HepG2 (cell line): ENCODE results near the gene ETFRF1. TPM values are rescaled to one million over a fixed set of nuclear protein-coding genes. Genes with fewer than 3 reads are reported as not detected.

ENCODE experiments used
- ATF7 ChIP-seq, 2 experiments: fragments of 450-650 bp in 1 of 2; sonication (generic) in 1 of 2; formaldehyde crosslinking in 1 of 2; IDR thresholded peaks; 2 replicates each; pipeline versions ENCODE4 v1.4.0 to v1.6.1; 2016 to 2020; ENCODE audit warnings: antibody characterized with exemption in 1 of 2, mild to moderate bottlenecking in 1 of 2, missing genetic modification reagents in 1 of 2
- CBFB ChIP-seq: sonication (generic); formaldehyde crosslinking; IDR thresholded peaks from 2 replicates; pipeline ENCODE4 v1.4.0; 2020; ENCODE audit warnings: missing genetic modification reagents
- CREB3 ChIP-seq: sonication (generic); formaldehyde crosslinking; IDR thresholded peaks from 2 replicates; pipeline ENCODE4 v1.5.0; 2020; ENCODE audit warnings: missing genetic modification reagents
- EED ChIP-seq: sonication (generic); formaldehyde crosslinking; IDR thresholded peaks from 2 replicates; pipeline ENCODE4 v1.5.0; 2020; ENCODE audit warnings: mild to moderate bottlenecking, missing genetic modification reagents
- GABPB1 ChIP-seq: IDR thresholded peaks from 2 replicates; pipeline ENCODE4 v1.6.1; 2016; ENCODE audit warnings: mild to moderate bottlenecking, missing genetic modification reagents, moderate library complexity, missing compliant biosample characterization
- HMG20A ChIP-seq: IDR thresholded peaks from 2 replicates; pipeline ENCODE4 v1.6.1; 2016; ENCODE audit warnings: borderline replicate concordance
- HNRNPLL ChIP-seq: fragments of 200-400 bp; formaldehyde crosslinking; IDR thresholded peaks from 2 replicates; pipeline ENCODE4 v1.6.1; 2017; ENCODE audit warnings: mild to moderate bottlenecking, low read depth, low read length; ENCODE audit not compliant: poor library complexity, severe bottlenecking
- MXD1 ChIP-seq: sonication (generic); formaldehyde crosslinking; IDR thresholded peaks from 2 replicates; pipeline ENCODE4 v1.4.0; 2020; ENCODE audit warnings: mild to moderate bottlenecking, missing genetic modification reagents
- PRMT3 ChIP-seq: sonication (generic); formaldehyde crosslinking; IDR thresholded peaks from 2 replicates; pipeline ENCODE4 v1.8.1; 2022; ENCODE audit warnings: low read depth, mild to moderate bottlenecking, moderate library complexity, missing genetic modification reagents, borderline replicate concordance
- ZBTB2 ChIP-seq: sonication (generic); formaldehyde crosslinking; IDR thresholded peaks from 2 replicates; pipeline ENCODE4 v1.8.0; 2022; ENCODE audit warnings: low read depth, missing genetic modification reagents
- ZNF558 ChIP-seq: sonication (generic); formaldehyde crosslinking; IDR thresholded peaks from 2 replicates; pipeline ENCODE4 v1.9.0; 2022; ENCODE audit warnings: mild to moderate bottlenecking, missing genetic modification reagents, borderline replicate concordance
- ZNF772 ChIP-seq: sonication (generic); formaldehyde crosslinking; IDR thresholded peaks from 2 replicates; pipeline ENCODE4 v1.5.0; 2020; ENCODE audit warnings: mild to moderate bottlenecking, missing genetic modification reagents
- polyA plus RNA-seq, 8 experiments: library from polyadenylated mRNA; depleted of rRNA in 3 of 8; stranded (reverse) in 7 of 8; unstranded in 1 of 8; fragments of >200 nt; fragmentation: Illumina TruSeq in 4 of 8; extraction: Trizol in 4 of 8; gene quantifications; 2 replicates each; pipeline versions ENCODE4 v1.2.1 to v1.2.3, GENCODE V29; 2011 to 2016; ENCODE audit warnings: low read depth in 4 of 8, missing spikeins in 1 of 8, mixed read lengths in 1 of 8; ENCODE audit not compliant: insufficient read depth in 1 of 8
- total RNA-seq, 5 experiments: library from RNA; depleted of rRNA; stranded (reverse); fragments of >200 nt; fragmentation: Illumina TruSeq; extraction: Trizol; gene quantifications; 2 replicates each; pipeline ENCODE4 v1.2.3, GENCODE V29; 2016; ENCODE audit warnings: low read depth in 1 of 5
- TF ChIP-seq, protein P1 (sequence below): sonication (generic); formaldehyde crosslinking; IDR thresholded peaks from 2 replicates; pipeline ENCODE4 v1.5.0; 2020; ENCODE audit warnings: mild to moderate bottlenecking, missing genetic modification reagents, borderline replicate concordance
- TF ChIP-seq, protein P2 (sequence below): sonication (generic); formaldehyde crosslinking; IDR thresholded peaks from 2 replicates; pipeline ENCODE4 v1.5.0; 2020; ENCODE audit warnings: missing genetic modification reagents, mild to moderate bottlenecking, borderline replicate concordance

ETFRF1 gene
- total and polyA plus RNA-seq, 2 of the 13 experiments (the other 11 are each of a cell fraction or from before 2014, with no cell fraction given) = 6.8 to 7.0 TPM

GRCh38 chr12:25250744-25251730, 56.0 kb downstream of the ETFRF1 start, which contains the start of gene KRAS (continued):
- TF ChIP-seq, protein P1, sequence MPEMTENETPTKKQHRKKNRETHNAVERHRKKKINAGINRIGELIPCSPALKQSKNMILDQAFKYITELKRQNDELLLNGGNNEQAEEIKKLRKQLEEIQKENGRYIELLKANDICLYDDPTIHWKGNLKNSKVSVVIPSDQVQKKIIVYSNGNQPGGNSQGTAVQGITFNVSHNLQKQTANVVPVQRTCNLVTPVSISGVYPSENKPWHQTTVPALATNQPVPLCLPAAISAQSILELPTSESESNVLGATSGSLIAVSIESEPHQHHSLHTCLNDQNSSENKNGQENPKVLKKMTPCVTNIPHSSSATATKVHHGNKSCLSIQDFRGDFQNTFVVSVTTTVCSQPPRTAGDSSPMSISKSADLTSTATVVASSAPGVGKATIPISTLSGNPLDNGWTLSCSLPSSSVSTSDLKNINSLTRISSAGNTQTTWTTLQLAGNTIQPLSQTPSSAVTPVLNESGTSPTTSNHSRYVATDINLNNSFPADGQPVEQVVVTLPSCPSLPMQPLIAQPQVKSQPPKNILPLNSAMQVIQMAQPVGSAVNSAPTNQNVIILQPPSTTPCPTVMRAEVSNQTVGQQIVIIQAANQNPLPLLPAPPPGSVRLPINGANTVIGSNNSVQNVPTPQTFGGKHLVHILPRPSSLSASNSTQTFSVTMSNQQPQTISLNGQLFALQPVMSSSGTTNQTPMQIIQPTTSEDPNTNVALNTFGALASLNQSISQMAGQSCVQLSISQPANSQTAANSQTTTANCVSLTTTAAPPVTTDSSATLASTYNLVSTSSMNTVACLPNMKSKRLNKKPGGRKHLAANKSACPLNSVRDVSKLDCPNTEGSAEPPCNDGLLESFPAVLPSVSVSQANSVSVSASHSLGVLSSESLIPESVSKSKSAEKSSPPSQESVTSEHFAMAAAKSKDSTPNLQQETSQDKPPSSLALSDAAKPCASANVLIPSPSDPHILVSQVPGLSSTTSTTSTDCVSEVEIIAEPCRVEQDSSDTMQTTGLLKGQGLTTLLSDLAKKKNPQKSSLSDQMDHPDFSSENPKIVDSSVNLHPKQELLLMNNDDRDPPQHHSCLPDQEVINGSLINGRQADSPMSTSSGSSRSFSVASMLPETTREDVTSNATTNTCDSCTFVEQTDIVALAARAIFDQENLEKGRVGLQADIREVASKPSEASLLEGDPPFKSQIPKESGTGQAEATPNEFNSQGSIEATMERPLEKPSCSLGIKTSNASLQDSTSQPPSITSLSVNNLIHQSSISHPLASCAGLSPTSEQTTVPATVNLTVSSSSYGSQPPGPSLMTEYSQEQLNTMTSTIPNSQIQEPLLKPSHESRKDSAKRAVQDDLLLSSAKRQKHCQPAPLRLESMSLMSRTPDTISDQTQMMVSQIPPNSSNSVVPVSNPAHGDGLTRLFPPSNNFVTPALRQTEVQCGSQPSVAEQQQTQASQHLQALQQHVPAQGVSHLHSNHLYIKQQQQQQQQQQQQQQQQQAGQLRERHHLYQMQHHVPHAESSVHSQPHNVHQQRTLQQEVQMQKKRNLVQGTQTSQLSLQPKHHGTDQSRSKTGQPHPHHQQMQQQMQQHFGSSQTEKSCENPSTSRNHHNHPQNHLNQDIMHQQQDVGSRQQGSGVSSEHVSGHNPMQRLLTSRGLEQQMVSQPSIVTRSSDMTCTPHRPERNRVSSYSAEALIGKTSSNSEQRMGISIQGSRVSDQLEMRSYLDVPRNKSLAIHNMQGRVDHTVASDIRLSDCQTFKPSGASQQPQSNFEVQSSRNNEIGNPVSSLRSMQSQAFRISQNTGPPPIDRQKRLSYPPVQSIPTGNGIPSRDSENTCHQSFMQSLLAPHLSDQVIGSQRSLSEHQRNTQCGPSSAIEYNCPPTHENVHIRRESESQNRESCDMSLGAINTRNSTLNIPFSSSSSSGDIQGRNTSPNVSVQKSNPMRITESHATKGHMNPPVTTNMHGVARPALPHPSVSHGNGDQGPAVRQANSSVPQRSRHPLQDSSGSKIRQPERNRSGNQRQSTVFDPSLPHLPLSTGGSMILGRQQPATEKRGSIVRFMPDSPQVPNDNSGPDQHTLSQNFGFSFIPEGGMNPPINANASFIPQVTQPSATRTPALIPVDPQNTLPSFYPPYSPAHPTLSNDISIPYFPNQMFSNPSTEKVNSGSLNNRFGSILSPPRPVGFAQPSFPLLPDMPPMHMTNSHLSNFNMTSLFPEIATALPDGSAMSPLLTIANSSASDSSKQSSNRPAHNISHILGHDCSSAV (CRISPR knock-in tag) = no peak
- peak; percentile 54 for TF ChIP-seq CBFB
- peak; percentile 66 for TF ChIP-seq GABPB1 (CRISPR knock-in tag)
- TF ChIP-seq CREB3 (CRISPR knock-in tag) = peak; percentile 34; the same call in 1 of the 2 replicates
- no peak for TF ChIP-seq PRMT3 (CRISPR knock-in tag)
- no peak; the same call in 1 of the 2 replicates for TF ChIP-seq MXD1 (CRISPR knock-in tag)
- TF ChIP-seq ZBTB2 (CRISPR knock-in tag) = peak; percentile 96
- TF ChIP-seq ZNF558 (CRISPR knock-in tag) = no peak; the same call in 1 of the 2 replicates
- TF ChIP-seq HMG20A (CRISPR knock-in tag) = 0 out of 2 replicates have a peak, but pooled peaks have one; percentile 23
- peak; percentile 70 for TF ChIP-seq HNRNPLL
- no peak for TF ChIP-seq ATF7 (IDR thresholded peaks at IDR 0.05)
- TF ChIP-seq ATF7 (CRISPR knock-in tag; IDR thresholded peaks at IDR 0.05) = no peak
- no peak for TF ChIP-seq EED
- TF ChIP-seq, protein P2, sequence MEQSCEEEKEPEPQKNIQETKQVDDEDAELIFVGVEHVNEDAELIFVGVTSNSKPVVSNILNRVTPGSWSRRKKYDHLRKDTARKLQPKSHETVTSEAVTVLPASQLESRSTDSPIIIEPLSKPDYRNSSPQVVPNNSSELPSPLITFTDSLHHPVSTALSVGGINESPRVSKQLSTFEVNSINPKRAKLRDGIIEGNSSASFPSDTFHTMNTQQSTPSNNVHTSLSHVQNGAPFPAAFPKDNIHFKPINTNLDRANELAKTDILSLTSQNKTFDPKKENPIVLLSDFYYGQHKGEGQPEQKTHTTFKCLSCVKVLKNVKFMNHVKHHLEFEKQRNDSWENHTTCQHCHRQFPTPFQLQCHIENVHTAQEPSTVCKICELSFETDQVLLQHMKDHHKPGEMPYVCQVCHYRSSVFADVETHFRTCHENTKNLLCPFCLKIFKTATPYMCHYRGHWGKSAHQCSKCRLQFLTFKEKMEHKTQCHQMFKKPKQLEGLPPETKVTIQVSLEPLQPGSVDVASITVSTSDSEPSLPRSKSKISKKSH (CRISPR knock-in tag) = no peak
- TF ChIP-seq ZNF772 (CRISPR knock-in tag) = 0 out of 2 replicates have a peak, but pooled peaks have one; percentile 65
